Activated CD4-positive, alpha-beta T cell treated with anti-CD3 and anti-CD28 coated beads, Interleukin-2, Interleukin-6, amounts not matched to agents 100 ng/mL and 50 ng/mL, durations not matched to agents 16 hours and 8 hours (primary cell): ENCODE results near the gene RNF125.
"Not testable (repeated sequence)": the region's sequence is repeated elsewhere in the genome, so short reads cannot be mapped to it uniquely, and the experiment has no call there.

ENCODE experiments used
- DNase-seq: peaks from one replicate; pipeline ENCODE4 v3.0.0-alpha.2; 2020

The RNF125 gene

GRCh38 chr18:32018331-32019250 is at the start of gene RNF125:
Gene RNF125 (plus strand): TSS chr18:32018825. CDS start chr18:32018864, 39 bp downstream.
- DNase-seq, result peak; percentile 93

- DNase-seq, result no peak
Observed at GRCh38 chr18:31970617-31971016, 48.0 kb upstream of the RNF125 start.

- no peak for DNase-seq
Observed at GRCh38 chr18:31973929-31974546, 44.6 kb upstream of the RNF125 start.

GRCh38 chr18:31976242-31976641 is 42.4 kb upstream of the RNF125 start:
- DNase-seq, result no peak

GRCh38 chr18:31977270-31977872 is 41.3 kb upstream of the RNF125 start:
- peak; percentile 46 for DNase-seq

- DNase-seq, result no peak
Observed at GRCh38 chr18:31978616-31979015, 40.0 kb upstream of the RNF125 start.

- no peak for DNase-seq
Observed at GRCh38 chr18:31979714-31980113, 38.9 kb upstream of the RNF125 start.

GRCh38 chr18:31980863-31981262 is 37.8 kb upstream of the RNF125 start:
- no peak for DNase-seq

GRCh38 chr18:31983020-31983419 is 35.6 kb upstream of the RNF125 start:
- DNase-seq, result no peak

GRCh38 chr18:31983976-31984375 is 34.6 kb upstream of the RNF125 start:
- no peak for DNase-seq

GRCh38 chr18:31990823-31991222 is 27.8 kb upstream of the RNF125 start:
- DNase-seq, result no peak

- DNase-seq, result no peak
Observed at GRCh38 chr18:31996007-31996406, 22.6 kb upstream of the RNF125 start.

GRCh38 chr18:31998880-31999412 is 19.7 kb upstream of the RNF125 start:
- DNase-seq, result no peak

- not testable (repeated sequence) for DNase-seq
Observed at GRCh38 chr18:32001141-32001540, 17.5 kb upstream of the RNF125 start.

GRCh38 chr18:32003822-32004221 is 14.8 kb upstream of the RNF125 start:
- DNase-seq, result not testable (repeated sequence)

- peak; percentile 28 for DNase-seq
Observed at GRCh38 chr18:32010124-32010721, 8.4 kb upstream of the RNF125 start.

GRCh38 chr18:32011193-32011592 is 7.4 kb upstream of the RNF125 start:
- no peak for DNase-seq

GRCh38 chr18:32019251-32019948 is 775 bp downstream of the RNF125 start:
- DNase-seq, result peak; percentile 68

- DNase-seq, result peak; percentile 60
Observed at GRCh38 chr18:32019949-32020625, 1.5 kb downstream of the RNF125 start.

GRCh38 chr18:32021756-32022564 is 3.3 kb downstream of the RNF125 start:
- no peak for DNase-seq

GRCh38 chr18:32025744-32026143 is 7.1 kb downstream of the RNF125 start:
- DNase-seq, result no peak
